ENCODE measurements around the gene CWF19L2. TPM values are rescaled to one million over a fixed set of nuclear protein-coding genes. Genes with fewer than 3 reads are reported as not detected.
"Not testable (repeated sequence)": the region's sequence is repeated elsewhere in the genome, so short reads cannot be mapped to it uniquely, and the experiment has no call there.

Gene CWF19L2
- 10 to 100 TPM in 3 of 4 donors, 1 to 10 TPM in 1; 6.9 to 36.4 (median 13.0) TPM for total RNA-seq

- peaks cover 18% of the 10 kb centered on the region for H3K4me1 ChIP-seq
- H3K36me3 ChIP-seq, result peaks cover 15% of the 10 kb centered on the region
- H3K27me3 ChIP-seq, result no peaks in the 10 kb centered on the region
- peak within 1 kb of the TSS; percentile 77 for H3K27ac ChIP-seq
- H3K9me3 ChIP-seq, result no peaks in the 10 kb centered on the region
- DNase-seq (ENCODE audit: low spot score in 2 of 2), result peak; percentile 90 to 91
- WGBS, result under 1% methylated on average over 30 of the region's 30 CpGs
- H3K4me3 ChIP-seq, result peak within 1 kb of the TSS; percentile 91
- TF ChIP-seq, protein P1, sequence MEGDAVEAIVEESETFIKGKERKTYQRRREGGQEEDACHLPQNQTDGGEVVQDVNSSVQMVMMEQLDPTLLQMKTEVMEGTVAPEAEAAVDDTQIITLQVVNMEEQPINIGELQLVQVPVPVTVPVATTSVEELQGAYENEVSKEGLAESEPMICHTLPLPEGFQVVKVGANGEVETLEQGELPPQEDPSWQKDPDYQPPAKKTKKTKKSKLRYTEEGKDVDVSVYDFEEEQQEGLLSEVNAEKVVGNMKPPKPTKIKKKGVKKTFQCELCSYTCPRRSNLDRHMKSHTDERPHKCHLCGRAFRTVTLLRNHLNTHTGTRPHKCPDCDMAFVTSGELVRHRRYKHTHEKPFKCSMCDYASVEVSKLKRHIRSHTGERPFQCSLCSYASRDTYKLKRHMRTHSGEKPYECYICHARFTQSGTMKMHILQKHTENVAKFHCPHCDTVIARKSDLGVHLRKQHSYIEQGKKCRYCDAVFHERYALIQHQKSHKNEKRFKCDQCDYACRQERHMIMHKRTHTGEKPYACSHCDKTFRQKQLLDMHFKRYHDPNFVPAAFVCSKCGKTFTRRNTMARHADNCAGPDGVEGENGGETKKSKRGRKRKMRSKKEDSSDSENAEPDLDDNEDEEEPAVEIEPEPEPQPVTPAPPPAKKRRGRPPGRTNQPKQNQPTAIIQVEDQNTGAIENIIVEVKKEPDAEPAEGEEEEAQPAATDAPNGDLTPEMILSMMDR (IDR thresholded peaks at IDR 0.05), result no peak
- TF ChIP-seq POLR2AphosphoS5 (IDR thresholded peaks at IDR 0.05) (peak in 1 of 3 donors; percentile 23), EP300 (IDR thresholded peaks at IDR 0.05) (no peak), POLR2A (IDR thresholded peaks at IDR 0.05) (peak in 1 of 2 donors; percentile 30)
These were observed at the start of gene CWF19L2 for GRCh38 chr11:107457558-107458271. Gene CWF19L2, minus strand, starts transcription at chr11:107457825. Its CDS starts 9 bp downstream, at chr11:107457816.

DNA sequence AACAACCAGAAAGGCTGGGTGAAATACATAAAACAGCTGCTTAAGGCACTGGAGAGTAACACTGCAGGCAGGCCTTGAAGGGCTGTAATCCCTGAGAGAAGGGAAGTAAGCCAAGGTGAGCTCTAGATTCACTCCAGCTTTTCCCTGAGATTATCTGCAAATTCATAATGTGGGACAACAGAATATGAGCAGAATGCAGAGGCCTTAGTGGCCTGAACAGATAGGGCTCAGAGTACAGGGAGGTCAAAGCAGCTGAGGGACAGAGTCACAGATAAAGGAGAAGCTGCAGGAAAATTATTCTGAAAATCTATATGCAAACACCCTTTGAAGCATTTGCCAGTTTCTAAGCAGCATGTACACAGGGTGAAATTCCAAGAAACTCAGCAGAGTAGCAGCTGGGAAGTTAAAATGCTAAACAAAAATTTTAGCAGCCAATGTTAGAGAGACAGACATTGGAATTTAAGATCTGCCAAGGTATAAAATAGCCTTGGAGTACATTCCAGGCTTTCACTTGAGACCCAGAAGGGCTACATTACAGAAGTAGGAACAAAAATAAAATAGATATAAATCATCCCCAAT is 48.1 kb upstream of the CWF19L2 start:
- Histone ChIP-seq H3K27ac (no peak overlapping the region), H3K4me3 (no peak overlapping the region), H3K27me3 (no peaks in the 10 kb centered on the region), H3K9me3 (no peaks in the 10 kb centered on the region), H3K4me1 (no peaks in the 10 kb centered on the region), H3K36me3 (peaks cover 26% of the 10 kb centered on the region)
- TF ChIP-seq POLR2AphosphoS5 (IDR thresholded peaks at IDR 0.05), result no peak
- TF ChIP-seq, protein P1 (IDR thresholded peaks at IDR 0.05), result no peak
- TF ChIP-seq POLR2A (IDR thresholded peaks at IDR 0.05), result no peak
- no peak for TF ChIP-seq EP300 (IDR thresholded peaks at IDR 0.05)
- DNase-seq (ENCODE audit: low spot score in 2 of 2), result no peak

- Histone ChIP-seq H3K27ac (no peak overlapping the region), H3K27me3 (no peaks in the 10 kb centered on the region), H3K36me3 (peaks cover 23% of the 10 kb centered on the region), H3K4me3 (no peak overlapping the region), H3K9me3 (no peaks in the 10 kb centered on the region), H3K4me1 (no peaks in the 10 kb centered on the region)
- DNase-seq (ENCODE audit: low spot score in 2 of 2), result no peak
- TF ChIP-seq POLR2A (IDR thresholded peaks at IDR 0.05), result no peak
- TF ChIP-seq POLR2AphosphoS5 (IDR thresholded peaks at IDR 0.05), result no peak
- TF ChIP-seq EP300 (IDR thresholded peaks at IDR 0.05), result no peak
- TF ChIP-seq, protein P1 (IDR thresholded peaks at IDR 0.05), result no peak
- 87% methylated on average over 5 of the region's 5 CpGs for WGBS
These were observed 47.4 kb upstream of the CWF19L2 start for GRCh38 chr11:107504981-107505380.

DNA sequence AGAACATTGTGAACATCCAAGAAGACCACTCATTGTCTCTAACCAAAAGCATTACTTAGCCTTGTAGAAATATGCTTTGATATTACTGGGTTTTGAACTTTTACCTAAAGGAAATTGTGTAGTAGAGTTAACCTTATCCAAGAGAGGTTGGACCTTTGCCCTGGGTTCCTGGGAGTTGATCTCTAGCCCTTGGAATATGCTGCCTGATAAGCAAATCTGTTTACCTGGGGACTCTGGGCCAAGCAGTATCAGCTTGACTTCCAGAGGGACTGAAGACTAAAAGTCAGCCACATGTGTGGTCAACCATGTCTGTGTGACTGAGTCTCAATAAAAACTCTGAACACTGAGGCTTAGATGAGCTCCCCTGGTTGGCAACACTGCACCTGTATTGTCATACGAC is 44.1 kb upstream of the CWF19L2 start:
- TF ChIP-seq POLR2AphosphoS5 (IDR thresholded peaks at IDR 0.05) (no peak), EP300 (IDR thresholded peaks at IDR 0.05) (no peak), POLR2A (IDR thresholded peaks at IDR 0.05) (no peak)
- TF ChIP-seq, protein P1 (IDR thresholded peaks at IDR 0.05), result no peak
- Histone ChIP-seq H3K27me3 (no peaks in the 10 kb centered on the region), H3K4me1 (no peaks in the 10 kb centered on the region), H3K4me3 (no peak overlapping the region), H3K9me3 (no peaks in the 10 kb centered on the region), H3K27ac (no peak overlapping the region), H3K36me3 (peaks cover 19% of the 10 kb centered on the region)
- 100% methylated on average over 1 of the region's 1 CpG for WGBS
- DNase-seq (ENCODE audit: low spot score in 2 of 2), result no peak

DNA sequence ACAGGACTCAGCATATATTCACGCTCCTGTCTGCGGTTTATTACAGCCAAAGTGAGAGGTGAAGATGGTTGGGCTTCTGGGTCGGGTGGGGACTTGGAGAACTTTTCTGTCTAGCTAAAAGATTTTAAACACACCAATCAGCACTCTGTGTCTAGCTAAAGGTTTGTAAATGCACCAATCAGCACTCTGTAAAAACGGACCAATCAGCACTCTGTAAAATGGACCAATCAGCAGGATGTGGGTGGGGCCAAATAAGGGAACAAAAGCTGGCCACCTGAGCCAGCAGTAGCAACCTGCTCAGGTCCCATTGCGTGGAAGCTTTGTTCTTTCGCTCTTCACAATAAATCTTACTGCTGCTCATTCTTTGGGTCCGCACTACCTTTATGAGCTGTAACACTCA is 39.7 kb upstream of the CWF19L2 start:
- WGBS, result 98% methylated on average over 7 of the region's 7 CpGs
- H3K36me3 ChIP-seq; H3K27me3 ChIP-seq; DNase-seq (ENCODE audit: low spot score in 2 of 2); H3K4me1 ChIP-seq; H3K27ac ChIP-seq; H3K4me3 ChIP-seq; H3K9me3 ChIP-seq: not testable (repeated sequence)

Measured in suprapubic skin (tissue), 4 donors.